Measurements from ENCODE around the gene SLX1B. TPM values are rescaled to one million over a fixed set of nuclear protein-coding genes. Genes with fewer than 3 reads are reported as not detected.
"Not testable (repeated sequence)": the region's sequence is repeated elsewhere in the genome, so short reads cannot be mapped to it uniquely, and the experiment has no call there.

Gene SLX1B
- 10 to 100 TPM; 11.7 to 14.1 (median 12.6) TPM for total RNA-seq

DNA sequence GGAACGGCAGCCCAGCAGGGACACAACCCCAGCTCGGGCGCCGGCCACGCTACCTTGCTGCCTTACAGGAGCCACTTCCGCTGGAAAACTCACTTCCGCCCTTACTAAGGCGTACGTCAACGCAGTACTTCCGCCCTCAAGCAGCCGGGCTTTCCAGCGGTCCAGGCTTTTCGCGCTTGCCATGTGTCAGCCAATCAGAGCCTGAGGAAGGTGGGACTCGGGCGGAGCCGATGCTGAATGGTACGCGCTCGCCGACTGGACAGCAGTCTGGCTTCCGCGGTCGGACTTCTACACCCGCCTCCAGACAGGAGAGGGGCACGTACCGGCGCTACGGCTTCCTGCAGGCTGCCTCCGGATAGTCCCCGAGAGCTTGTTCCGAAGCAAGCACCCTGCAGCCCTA, at the start of gene SLX1B, which contains the start of gene BOLA2:
SLX1B (plus strand) TSS at position 265 of the 400 bp plus-strand sequence.
BOLA2 (minus strand) TSS at position 83 of the 400 bp plus-strand sequence. CDS start 98 bp downstream, outside the sequence.
- H3K9me3 ChIP-seq; H3K27ac ChIP-seq; H3K27me3 ChIP-seq; H3K4me1 ChIP-seq; H3K4me3 ChIP-seq; intact Hi-C loops (cut with DNase I; ENCODE audit: low total_unique reads); DNase-seq (ENCODE audit: low spot score in 2 of 2); H3K36me3 ChIP-seq: not testable (repeated sequence)

DNA sequence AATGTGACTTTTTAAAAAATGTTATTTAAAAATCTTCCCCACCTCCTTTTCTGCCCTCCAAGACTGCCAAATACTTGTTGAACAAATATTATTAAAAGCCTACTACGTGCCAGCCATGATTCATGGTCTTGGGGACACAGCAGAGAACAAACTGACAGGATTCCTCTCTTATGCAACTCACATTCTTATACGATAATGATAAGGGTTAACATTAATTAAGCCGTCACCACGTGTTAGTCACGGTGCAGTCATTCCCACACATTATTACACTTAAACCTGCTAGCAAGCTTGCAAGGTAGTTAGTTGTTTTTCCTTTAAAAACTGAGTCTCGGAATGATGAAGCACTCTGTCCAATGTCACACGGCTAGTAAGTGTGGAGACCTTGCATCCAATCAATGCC, 49.1 kb upstream of the SLX1B start:
- H3K27ac ChIP-seq; intact Hi-C loops (cut with DNase I; ENCODE audit: low total_unique reads); H3K4me3 ChIP-seq; DNase-seq (ENCODE audit: low spot score in 2 of 2); H3K9me3 ChIP-seq; H3K27me3 ChIP-seq; H3K36me3 ChIP-seq; H3K4me1 ChIP-seq: not testable (repeated sequence)

DNA sequence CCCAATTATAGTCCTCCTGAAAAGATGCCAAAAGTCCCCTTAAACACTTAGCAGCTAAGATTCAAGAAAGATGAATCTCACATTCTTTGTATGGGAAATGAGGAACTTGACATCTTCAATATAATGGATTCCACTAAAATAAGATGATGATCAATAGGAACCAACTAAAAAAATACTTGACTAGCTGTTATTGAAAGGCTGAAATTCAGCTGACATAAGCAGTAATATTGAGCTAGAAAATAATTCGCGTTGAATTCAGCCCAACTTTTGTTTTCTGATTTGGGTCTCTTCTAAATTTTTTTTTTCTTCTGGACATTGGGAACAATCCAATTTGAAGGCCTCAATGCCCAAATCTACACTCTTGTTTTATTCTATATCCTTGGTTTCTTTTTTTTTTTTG, 30.7 kb upstream of the SLX1B start:
- DNase-seq (ENCODE audit: low spot score in 2 of 2); H3K4me1 ChIP-seq; H3K4me3 ChIP-seq; H3K27ac ChIP-seq; H3K9me3 ChIP-seq; H3K27me3 ChIP-seq; intact Hi-C loops (cut with DNase I; ENCODE audit: low total_unique reads); H3K36me3 ChIP-seq: not testable (repeated sequence)

DNA sequence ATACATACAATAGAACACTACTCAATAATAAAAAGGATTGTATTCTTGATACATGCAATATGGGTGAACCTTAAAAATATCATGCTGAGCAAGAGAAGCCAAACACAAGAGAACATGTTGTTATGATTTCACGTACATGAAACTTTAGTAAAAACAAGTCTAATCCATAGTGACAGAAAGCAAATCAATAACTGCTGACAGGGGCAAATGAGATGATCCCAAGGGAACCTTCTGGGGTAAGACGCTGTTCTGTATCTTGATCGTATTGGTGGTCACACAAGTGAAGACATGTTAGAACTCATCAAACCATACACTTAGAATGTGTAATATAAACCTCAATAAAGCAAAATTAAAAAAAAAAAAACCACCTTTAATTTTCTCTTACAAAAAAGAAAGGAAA, 28.9 kb upstream of the SLX1B start:
- H3K36me3 ChIP-seq; H3K4me3 ChIP-seq; intact Hi-C loops (cut with DNase I; ENCODE audit: low total_unique reads); H3K27me3 ChIP-seq; DNase-seq (ENCODE audit: low spot score in 2 of 2); H3K9me3 ChIP-seq; H3K27ac ChIP-seq; H3K4me1 ChIP-seq: not testable (repeated sequence)

DNA sequence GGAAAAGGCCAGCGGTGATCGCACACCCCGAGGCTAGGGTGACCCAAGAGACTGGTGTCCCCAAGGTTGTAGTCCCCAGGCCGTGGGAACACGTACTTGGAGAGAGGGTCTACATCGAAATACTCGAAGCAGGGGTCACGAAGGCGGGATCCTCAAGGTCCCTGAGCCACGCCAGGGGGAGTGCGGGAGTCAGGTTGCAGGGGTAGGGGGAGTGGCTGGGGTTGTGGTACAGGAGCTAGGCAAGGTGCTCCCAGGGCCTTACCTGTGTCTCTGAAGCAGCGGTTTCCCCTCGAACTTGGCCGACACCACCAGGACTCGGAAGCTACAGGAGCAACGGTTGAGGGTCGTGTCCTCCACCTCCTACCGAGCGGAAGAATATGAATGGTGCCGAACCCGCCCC, 579 bp upstream of the SLX1B start:
- H3K9me3 ChIP-seq; H3K27ac ChIP-seq; DNase-seq (ENCODE audit: low spot score in 2 of 2); H3K27me3 ChIP-seq; H3K4me3 ChIP-seq; H3K36me3 ChIP-seq; intact Hi-C loops (cut with DNase I; ENCODE audit: low total_unique reads); H3K4me1 ChIP-seq: not testable (repeated sequence)

DNA sequence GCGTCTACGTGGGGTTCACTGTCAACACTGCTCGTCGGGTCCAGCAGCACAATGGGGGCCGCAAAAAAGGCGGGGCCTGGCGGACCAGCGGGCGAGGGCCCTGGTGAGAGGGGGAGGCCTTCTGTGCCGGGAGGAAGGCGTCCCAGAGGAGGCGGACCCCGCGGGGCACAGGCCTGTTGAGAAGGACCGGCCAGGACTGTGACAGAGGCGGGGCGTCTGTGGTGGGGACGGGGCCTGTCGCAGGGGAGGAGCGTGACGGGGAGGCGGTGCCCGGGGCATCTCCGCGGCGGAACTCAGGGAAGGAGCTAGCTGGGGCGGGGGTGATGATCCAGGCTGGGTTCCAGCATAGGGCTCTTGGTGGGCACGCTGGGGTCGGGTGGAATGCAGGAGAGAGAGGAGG, 495 bp downstream of the SLX1B start:
- intact Hi-C loops (cut with DNase I; ENCODE audit: low total_unique reads); H3K4me3 ChIP-seq; H3K9me3 ChIP-seq; H3K4me1 ChIP-seq; DNase-seq (ENCODE audit: low spot score in 2 of 2); H3K36me3 ChIP-seq; H3K27me3 ChIP-seq; H3K27ac ChIP-seq: not testable (repeated sequence)

DNA sequence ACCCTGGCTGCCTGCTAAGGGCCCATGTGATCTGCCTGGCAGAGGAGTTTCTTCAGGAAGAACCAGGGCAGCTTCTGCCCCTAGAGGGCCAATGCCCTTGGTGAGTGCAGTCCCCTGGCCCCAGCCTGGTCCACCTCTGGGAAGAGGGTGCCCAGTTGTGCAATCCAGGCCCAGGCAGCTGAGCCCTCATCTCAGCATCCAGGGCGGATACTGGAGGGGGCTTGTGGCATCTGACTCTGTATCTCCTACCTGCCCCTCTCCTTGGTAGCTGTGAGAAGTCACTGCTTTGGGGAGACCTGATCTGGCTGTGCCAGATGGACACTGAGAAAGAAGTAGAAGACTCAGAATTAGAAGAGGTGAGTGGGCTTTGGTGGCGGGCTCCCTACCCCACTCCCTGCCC, 3.3 kb downstream of the SLX1B start:
- H3K9me3 ChIP-seq; H3K4me1 ChIP-seq; DNase-seq (ENCODE audit: low spot score in 2 of 2); intact Hi-C loops (cut with DNase I; ENCODE audit: low total_unique reads); H3K27me3 ChIP-seq; H3K27ac ChIP-seq; H3K4me3 ChIP-seq; H3K36me3 ChIP-seq: not testable (repeated sequence)

DNA sequence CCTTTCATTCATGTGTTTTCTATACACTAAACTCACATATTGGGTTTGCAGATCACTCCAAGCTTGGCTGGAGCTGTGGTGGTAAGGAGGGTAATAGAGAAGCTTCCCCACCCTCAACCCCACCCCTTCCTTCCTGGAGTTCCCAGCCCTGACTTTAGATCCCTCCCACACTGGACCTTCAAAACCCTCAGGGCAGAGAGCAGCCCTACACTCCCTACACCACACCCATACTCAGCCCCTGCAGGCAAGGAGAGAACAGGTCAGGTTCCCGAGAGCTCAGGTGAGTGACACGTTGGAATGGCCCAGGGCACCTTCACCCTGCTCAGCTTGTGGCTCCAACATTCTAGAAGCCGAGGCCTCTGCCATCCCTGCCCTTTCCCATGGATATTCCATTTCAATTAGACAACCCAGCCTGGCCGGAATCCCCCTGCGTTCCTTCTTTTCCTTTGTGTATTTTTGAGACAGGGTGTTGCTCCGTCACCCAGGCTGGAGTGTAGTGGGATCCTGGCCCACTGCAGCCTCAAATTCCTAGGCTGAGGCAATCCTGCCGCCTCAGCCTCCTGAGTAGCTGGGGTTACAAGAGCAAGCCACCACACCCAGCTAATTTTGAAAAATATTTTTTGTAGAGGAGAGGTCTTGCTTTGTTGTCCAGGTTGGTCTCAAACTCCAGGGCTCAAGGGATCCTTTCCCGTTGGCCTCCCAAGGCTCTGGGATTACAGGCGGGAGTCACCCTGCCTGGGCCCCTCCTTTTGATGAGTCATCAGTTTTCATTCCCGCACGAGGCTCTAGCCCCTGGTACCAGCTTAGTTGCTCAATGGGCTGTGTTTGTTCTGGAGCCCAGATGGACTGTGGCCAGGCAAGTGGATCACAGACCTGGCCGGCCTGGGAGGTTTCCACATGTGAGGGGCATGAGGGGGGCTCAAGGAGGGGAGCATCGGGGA, 5.6 kb downstream of the SLX1B start, which contains the start of gene SULT1A4:
SULT1A4 (plus strand) TSS at position 208 of the 941 bp plus-strand sequence. CDS start 1,473 bp downstream, outside the sequence.
- H3K4me3 ChIP-seq, H3K4me1 ChIP-seq, H3K9me3 ChIP-seq: not testable (repeated sequence)

DNA sequence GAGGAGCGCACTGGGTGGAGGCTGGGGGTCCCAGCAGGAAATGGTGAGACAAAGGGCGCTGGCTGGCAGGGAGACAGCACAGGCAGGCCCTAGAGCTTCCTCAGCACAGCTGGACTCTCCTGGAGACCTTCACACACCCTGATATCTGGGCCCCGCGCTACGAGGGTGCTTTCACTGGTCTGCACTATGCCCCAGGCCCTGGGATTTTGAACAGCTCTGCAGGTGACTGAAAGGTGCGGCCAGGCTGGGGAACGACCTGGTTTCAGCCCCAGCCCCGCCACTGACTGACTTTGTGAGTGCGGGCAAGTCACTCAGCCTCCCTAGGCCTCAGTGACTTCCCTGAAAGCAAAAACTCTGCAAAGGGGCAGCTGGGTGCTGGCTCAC, 6.3 kb downstream of the SLX1B start:
- H3K4me1 ChIP-seq; DNase-seq (ENCODE audit: low spot score in 2 of 2); H3K27me3 ChIP-seq; H3K4me3 ChIP-seq; intact Hi-C loops (cut with DNase I; ENCODE audit: low total_unique reads); H3K36me3 ChIP-seq; H3K27ac ChIP-seq; H3K9me3 ChIP-seq: not testable (repeated sequence)

More for the DNA sequence above, 5.6 kb downstream of the SLX1B start, which contains the start of gene SULT1A4:
- DNase-seq (ENCODE audit: low spot score in 2 of 2); H3K27ac ChIP-seq; H3K27me3 ChIP-seq; H3K36me3 ChIP-seq; intact Hi-C loops (cut with DNase I; ENCODE audit: low total_unique reads): not testable (repeated sequence)

DNA sequence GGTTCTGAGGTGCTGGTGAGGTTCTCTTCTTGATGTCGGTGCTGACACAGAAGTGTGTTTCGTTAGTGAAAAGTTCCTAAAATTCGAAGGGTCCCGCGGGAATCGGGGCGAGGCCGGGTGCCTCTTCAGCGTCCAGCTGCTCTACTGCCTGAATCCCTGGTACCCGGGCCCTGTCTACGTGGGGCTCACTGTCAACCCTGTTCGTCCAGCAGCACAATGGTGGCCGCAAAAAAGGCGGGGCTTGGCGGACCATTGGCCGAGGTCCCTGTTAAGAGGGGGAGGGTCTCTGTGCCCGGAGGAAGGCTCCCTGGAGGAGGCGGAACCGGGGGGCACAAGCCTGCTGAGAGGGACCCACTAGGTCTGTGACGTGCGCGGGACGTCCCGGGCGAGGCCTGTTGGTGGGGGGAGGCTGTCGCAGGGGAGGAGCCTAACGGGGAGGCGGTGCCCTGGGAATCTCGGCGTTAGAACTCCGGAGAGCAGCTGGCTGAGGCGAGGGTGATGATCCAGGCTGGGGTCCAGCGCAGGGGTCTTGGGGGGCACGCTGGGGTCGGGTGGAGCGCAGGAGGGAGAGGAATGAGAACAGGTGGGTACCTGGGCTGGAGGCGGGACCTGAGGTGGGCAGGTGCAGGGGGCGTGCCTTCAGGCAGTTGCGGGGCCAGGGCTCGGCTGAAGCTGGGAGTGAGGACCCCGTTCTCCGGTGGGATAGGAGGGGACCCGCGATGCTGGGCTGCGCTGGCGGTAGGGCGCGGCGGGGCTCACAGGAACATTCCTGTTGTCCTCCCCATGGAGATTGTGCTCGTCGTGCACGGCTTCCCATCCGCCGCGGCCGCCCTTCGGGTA, 11.9 kb downstream of the SLX1B start:
- H3K36me3 ChIP-seq; H3K27ac ChIP-seq; intact Hi-C loops (cut with DNase I; ENCODE audit: low total_unique reads); H3K27me3 ChIP-seq; H3K9me3 ChIP-seq; H3K4me3 ChIP-seq; H3K4me1 ChIP-seq; DNase-seq (ENCODE audit: low spot score in 2 of 2): not testable (repeated sequence)

DNA sequence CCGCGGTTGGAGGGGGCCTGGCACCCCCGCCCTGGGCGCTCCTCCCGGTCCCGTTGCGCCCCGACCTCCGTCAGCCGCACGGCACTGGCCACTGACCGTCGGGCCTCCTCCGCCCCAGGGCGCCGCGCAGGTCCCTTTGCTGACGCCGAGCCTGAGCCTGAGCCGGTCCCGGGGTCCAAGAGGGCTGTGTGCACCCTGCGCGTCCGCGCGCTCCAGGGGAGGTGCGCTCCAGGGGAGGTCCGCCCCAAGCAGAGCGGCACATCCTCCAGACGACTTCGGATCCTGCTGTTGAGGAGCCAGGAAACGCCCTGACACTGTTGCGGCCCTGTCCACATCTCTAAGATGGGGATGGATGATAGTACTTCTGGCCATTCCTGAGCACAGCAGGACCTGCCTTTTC, 12.6 kb downstream of the SLX1B start:
- H3K4me3 ChIP-seq; H3K27ac ChIP-seq; DNase-seq (ENCODE audit: low spot score in 2 of 2); H3K27me3 ChIP-seq; H3K9me3 ChIP-seq; H3K36me3 ChIP-seq; intact Hi-C loops (cut with DNase I; ENCODE audit: low total_unique reads); H3K4me1 ChIP-seq: not testable (repeated sequence)

DNA sequence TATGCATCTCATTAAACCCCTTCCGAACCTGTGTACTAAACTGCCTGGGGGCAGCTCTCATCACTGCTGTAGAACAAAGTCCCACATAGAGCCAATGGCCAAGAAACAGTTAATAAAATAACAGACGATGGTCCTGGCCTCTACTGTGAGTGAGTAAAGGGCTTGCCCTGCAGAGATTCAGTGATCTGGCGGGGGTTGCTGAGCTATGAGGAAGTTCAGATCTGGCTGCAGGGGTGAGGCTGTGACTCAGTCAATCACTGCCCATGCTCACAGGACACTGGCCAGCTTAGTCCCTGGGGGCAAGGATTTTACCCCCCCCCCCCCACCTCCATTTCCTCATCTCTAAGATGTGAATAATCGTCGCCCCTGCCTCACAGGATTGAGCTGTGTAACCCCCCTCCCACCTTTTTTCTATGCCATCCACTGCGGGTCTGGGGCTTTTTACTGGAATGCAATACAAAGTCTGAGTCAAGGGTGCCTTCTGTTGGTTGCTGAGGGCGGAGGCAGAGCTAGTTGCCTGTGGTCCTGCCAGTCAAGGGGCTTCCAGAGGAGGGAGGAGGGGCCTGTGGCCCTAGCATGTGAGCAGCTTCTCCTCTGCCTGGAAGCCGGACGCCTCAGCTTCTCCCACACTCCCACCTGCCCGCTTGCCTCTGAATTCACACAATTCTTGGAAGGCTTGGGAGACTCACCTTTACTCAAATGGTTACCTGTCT, 13.5 kb downstream of the SLX1B start:
- H3K27me3 ChIP-seq; intact Hi-C loops (cut with DNase I; ENCODE audit: low total_unique reads); H3K9me3 ChIP-seq; DNase-seq (ENCODE audit: low spot score in 2 of 2); H3K36me3 ChIP-seq; H3K4me3 ChIP-seq; H3K4me1 ChIP-seq; H3K27ac ChIP-seq: not testable (repeated sequence)

Data from breast epithelium (tissue), 4 donors.